GM12878 (cell line): Measurements from ENCODE around the gene OPN1MW3. TPM values are rescaled to one million over a fixed set of nuclear protein-coding genes. Genes with fewer than 3 reads are reported as not detected.

Source experiments
- ATAC-seq: fragments of 200-7000 bp; cut with Tn5 transposase; 3 replicates; pipeline ENCODE4 v1.9.1; 2020; ENCODE audit warnings: mild to moderate bottlenecking, moderate library complexity
- BruUV-seq: library from RNA; stranded (reverse); fragments of 400-500 nt; replicated peaks from 2 replicates; lab custom pipeline; 2021; lab: Mats Ljungman, UMichigan
- CTCF ChIA-PET: fragments of 300-600 bp; sonication (Branson Sonifier 250); formaldehyde crosslinking; extraction: SDS; loops from one replicate; lab custom pipeline; 2021; ENCODE audit warnings: inconsistent platforms; lab: Yijun Ruan, JAX
- POLR2A ChIA-PET: fragments of 350-600 bp; formaldehyde crosslinking; extraction: SDS; loops from one replicate; lab custom pipeline; 2021; ENCODE audit warnings: inconsistent platforms; lab: Charles Lee
- RAD21 ChIA-PET: fragments of 300-600 bp; sonication (Branson Sonifier 250); formaldehyde crosslinking; loops from one replicate; lab custom pipeline; 2023; ENCODE audit warnings: antibody characterized with exemption; ENCODE audit not compliant: unreplicated experiment; lab: Charles Lee
- SMC1A ChIA-PET: fragments of 300-600 bp; sonication (Branson Sonifier 250); formaldehyde crosslinking; loops from one replicate; lab custom pipeline; 2023; ENCODE audit not compliant: unreplicated experiment, uncharacterized antibody; lab: Charles Lee
- DNase-seq: peaks from one replicate; pipeline ENCODE4 v3.0.0-alpha.2; 2011; ENCODE audit warnings: low read depth, low spot score
- FAIRE-seq: peaks from 3 replicates; lab custom pipeline; 2011; peaks lifted over from hg19 to GRCh38; lab: Jason Lieb, UNC
- H2AFZ ChIP-seq: 2 replicates; pipeline ENCODE4 v1.6.0; 2011; ENCODE audit warnings: low read depth, low read length, control low read depth; ENCODE audit not compliant: control insufficient read depth
- H3K27ac ChIP-seq: 2 replicates; pipeline ENCODE4 v1.5.1; 2011; ENCODE audit warnings: control low read depth; ENCODE audit not compliant: control insufficient read depth, insufficient read depth
- H3K27me3 ChIP-seq, 2 experiments: replicated peaks in 1 of 2; 2 replicates each; pipeline versions ENCODE4 v1.6.0 to v1.6.1; 2011; ENCODE audit warnings: low read length in 1 of 2; ENCODE audit not compliant: control insufficient read depth in 2 of 2, insufficient read depth in 2 of 2
- H3K36me3 ChIP-seq, 2 experiments: 2 replicates each; pipeline ENCODE4 v1.5.1; 2011; ENCODE audit warnings: low read length in 1 of 2; ENCODE audit not compliant: control insufficient read depth in 2 of 2, insufficient read depth in 2 of 2
- H3K4me1 ChIP-seq: 2 replicates; pipeline ENCODE4 v1.6.1; 2011; ENCODE audit warnings: mild to moderate bottlenecking, low read length, moderate library complexity, mixed read lengths; ENCODE audit not compliant: control insufficient read depth, insufficient read depth
- H3K4me2 ChIP-seq: 2 replicates; pipeline ENCODE4 v1.6.0; 2011; ENCODE audit warnings: control low read depth; ENCODE audit not compliant: control insufficient read depth, insufficient read depth
- H3K4me3 ChIP-seq: fragments of 200-600 bp; sonication (generic); 2 replicates; pipeline ENCODE4 v1.5.1; 2016
- H3K79me2 ChIP-seq: 2 replicates; pipeline ENCODE4 v1.6.0; 2011; ENCODE audit warnings: low read length; ENCODE audit not compliant: control insufficient read depth, insufficient read depth
- H3K9ac ChIP-seq: 2 replicates; pipeline ENCODE4 v1.8.0; 2011; ENCODE audit warnings: low read length, control low read depth, mixed read lengths; ENCODE audit not compliant: control insufficient read depth, insufficient read depth
- H3K9me3 ChIP-seq: replicated peaks from 3 replicates; pipeline ENCODE4 v1.5.1; 2011; ENCODE audit warnings: mild to moderate bottlenecking, low read length; ENCODE audit not compliant: control insufficient read depth, insufficient read depth
- H4K20me1 ChIP-seq: 2 replicates; pipeline ENCODE4 v1.6.0; 2011; ENCODE audit not compliant: control insufficient read depth, insufficient read depth
- BCL11A ChIP-seq: IDR thresholded peaks from 2 replicates; pipeline ENCODE4 v1.6.1; 2011; ENCODE audit warnings: low read depth, low read length
- CHD1 ChIP-seq: IDR thresholded peaks from 2 replicates; pipeline ENCODE4 v1.6.1; 2012; ENCODE audit warnings: low read depth, low read length, improper control_type of control experiment
- GATAD2B ChIP-seq: fragments of 450-650 bp; conservative IDR thresholded peaks from 2 replicates; pipeline ENCODE4 v1.6.1; 2017; ENCODE audit warnings: low read depth, mild to moderate bottlenecking, moderate library complexity
- JUNB ChIP-seq: IDR thresholded peaks from 2 replicates; pipeline ENCODE4 v1.6.1; 2016; ENCODE audit warnings: antibody characterized with exemption, mild to moderate bottlenecking
- MEF2B ChIP-seq: fragments of 450-650 bp; IDR thresholded peaks from 2 replicates; pipeline ENCODE4 v1.6.1; 2018; ENCODE audit warnings: mild to moderate bottlenecking, moderate library complexity; ENCODE audit not compliant: partially characterized antibody, poor library complexity, severe bottlenecking
- MYC ChIP-seq: IDR thresholded peaks from 2 replicates; pipeline ENCODE4 v1.6.1; 2011; ENCODE audit warnings: mild to moderate bottlenecking, low read length, moderate library complexity, inconsistent platforms; ENCODE audit not compliant: insufficient read depth, insufficient replicate concordance, insufficient read length, severe bottlenecking
- PAX8 ChIP-seq: fragments of 450-650 bp; IDR thresholded peaks from 2 replicates; pipeline ENCODE4 v1.6.1; 2017; ENCODE audit warnings: mild to moderate bottlenecking, moderate library complexity
- PBX3 ChIP-seq: IDR thresholded peaks from 2 replicates; pipeline ENCODE4 v1.6.1; 2011; ENCODE audit warnings: mild to moderate bottlenecking, low read depth, low read length, moderate library complexity; ENCODE audit not compliant: insufficient replicate concordance
- SMC3 ChIP-seq: IDR thresholded peaks from 2 replicates; pipeline ENCODE4 v1.6.1; 2011; ENCODE audit warnings: low read length, improper control_type of control experiment, borderline replicate concordance
- ZNF384 ChIP-seq: IDR thresholded peaks from 2 replicates; pipeline ENCODE4 v1.6.1; 2012; ENCODE audit warnings: low read depth, mild to moderate bottlenecking, low read length, improper control_type of control experiment, borderline replicate concordance
- WGBS: methylation state at CpG from one replicate; pipeline ENCODE4 v1.1.6; 2016; ENCODE audit warnings: low lambda C conversion rate; ENCODE audit not compliant: insufficient replicate concordance, insufficient coverage; ENCODE audit errors: missing lambda C conversion rate; 5-methylcytosine and 5-hydroxymethylcytosine counted together
- in situ Hi-C: fragments of 300-500 bp; cut with MboI; formaldehyde crosslinking; loops from 9 replicates; pipeline ENCODE4 v1.14.3; 2018; ENCODE audit warnings: mixed read lengths
- intact Hi-C: fragments of 100-400 bp; cut with micrococcal nuclease; formaldehyde crosslinking; loops from one replicate; pipeline ENCODE4 v1.14.2; 2022; ENCODE audit not compliant: unreplicated experiment
- polyA plus RNA-seq, 11 experiments: library from polyadenylated mRNA; depleted of rRNA in 4 of 11; unstranded in 6 of 11; stranded (reverse) in 5 of 11; fragments of >200 nt; fragmentation: Nextera tagmentation in 4 of 11; fragmentation: Illumina TruSeq in 1 of 11; extraction: Ambion mirVana in 4 of 11; extraction: Trizol in 1 of 11; gene quantifications; 1 replicate in 1 of 11; 2 replicates in 10 of 11; pipeline versions ENCODE4 v1.2.1 to v1.2.3, GENCODE V29; 2011 to 2016; ENCODE audit warnings: inconsistent platforms in 2 of 11, missing spikeins in 2 of 11, low read depth in 1 of 11
- total RNA-seq, 4 experiments: library from RNA; depleted of rRNA in 3 of 4; stranded (reverse); fragments of >200 nt in 3 of 4; fragmentation: Illumina TruSeq in 1 of 4; extraction: Trizol in 1 of 4; gene quantifications; 2 replicates each; pipeline versions ENCODE4 v1.2.1 to v1.2.3, GENCODE V29; 2013 to 2021
- TF ChIP-seq, protein P1 (sequence below): IDR thresholded peaks from 2 replicates; pipeline ENCODE4 v1.6.1; 2012; ENCODE audit warnings: low read depth, low read length, improper control_type of control experiment

The OPN1MW3 gene
- total and polyA plus RNA-seq, 10 of the 15 experiments (the other 5 are each of a cell fraction or from before 2014, with no cell fraction given) = not detected

GRCh38 chrX:154295664-154296310, 38.4 kb downstream of the OPN1MW3 start, which contains the start of gene TKTL1:
Gene TKTL1, plus strand, starts transcription at chrX:154295795. Its CDS starts 65 bp downstream, at chrX:154295860.
- no peaks in the 10 kb centered on the region for H3K27me3 ChIP-seq
- DNase-seq (no peak), FAIRE-seq (no peak), ATAC-seq (no peak)
- no TSS peak for BruUV-seq
- ChIA-PET POLR2A (no interaction called here), CTCF (no interaction called here), SMC1A (no interaction called here), RAD21 (no interaction called here)
- intact Hi-C loops = no loop called here
- no peaks in the 10 kb centered on the region for H3K79me2 ChIP-seq
- H3K36me3 ChIP-seq = no peaks in the 10 kb centered on the region
- no peaks in the 10 kb centered on the region for H4K20me1 ChIP-seq
- H3K9ac ChIP-seq = no peak within 1 kb of the TSS
- H3K4me3 ChIP-seq = no peak within 1 kb of the TSS
- no peak within 1 kb of the TSS for H3K27ac ChIP-seq
- no peak for TF ChIP-seq CHD1
- TF ChIP-seq JUNB = no peak
- no peak for TF ChIP-seq SMC3
- TF ChIP-seq ZNF384 = no peak
- no peak for TF ChIP-seq MYC
- no peak for TF ChIP-seq PBX3
- TF ChIP-seq GATAD2B = no peak
- TF ChIP-seq, protein P1, sequence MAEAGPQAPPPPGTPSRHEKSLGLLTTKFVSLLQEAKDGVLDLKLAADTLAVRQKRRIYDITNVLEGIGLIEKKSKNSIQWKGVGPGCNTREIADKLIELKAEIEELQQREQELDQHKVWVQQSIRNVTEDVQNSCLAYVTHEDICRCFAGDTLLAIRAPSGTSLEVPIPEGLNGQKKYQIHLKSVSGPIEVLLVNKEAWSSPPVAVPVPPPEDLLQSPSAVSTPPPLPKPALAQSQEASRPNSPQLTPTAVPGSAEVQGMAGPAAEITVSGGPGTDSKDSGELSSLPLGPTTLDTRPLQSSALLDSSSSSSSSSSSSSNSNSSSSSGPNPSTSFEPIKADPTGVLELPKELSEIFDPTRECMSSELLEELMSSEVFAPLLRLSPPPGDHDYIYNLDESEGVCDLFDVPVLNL = no peak
- no peak for TF ChIP-seq PAX8
- no peak for TF ChIP-seq BCL11A
- no peak for TF ChIP-seq MEF2B
- in situ Hi-C loops = no loop called here
- WGBS = 86% methylated on average over 37 of the region's 37 CpGs
- no peaks in the 10 kb centered on the region; the same call in 2 of the 3 replicates for H3K9me3 ChIP-seq
- no peaks in the 10 kb centered on the region; the same call in 1 of the 2 replicates for H3K4me1 ChIP-seq
- no peak within 1 kb of the TSS for H2AFZ ChIP-seq
- no peak within 1 kb of the TSS for H3K4me2 ChIP-seq
